Type B pancreatic cell (in vitro differentiated cells): ENCODE data around the gene CDC42EP4. TPM values are rescaled to one million over a fixed set of nuclear protein-coding genes. Genes with fewer than 3 reads are reported as not detected.

ENCODE experiments used
- DNase-seq: peaks from one replicate; pipeline ENCODE4 v3.0.0; 2021; ENCODE audit warnings: mixed read lengths; ENCODE audit not compliant: unreplicated experiment; ENCODE audit errors: extremely low spot score
- H3K27ac Mint-ChIP-seq: 2 replicates; pipeline ENCODE4 v1.8.0; 2021; ENCODE audit warnings: mild to moderate bottlenecking, mixed read lengths
- H3K27me3 Mint-ChIP-seq: 2 replicates; pipeline ENCODE4 v1.8.0; 2021; ENCODE audit warnings: mixed read lengths
- H3K36me3 Mint-ChIP-seq: 2 replicates; pipeline ENCODE4 v1.8.0; 2021; ENCODE audit warnings: mixed read lengths
- H3K4me1 Mint-ChIP-seq: one replicate; pipeline ENCODE4 v1.8.0; 2021; ENCODE audit warnings: mixed read lengths; ENCODE audit not compliant: unreplicated experiment
- H3K4me3 Mint-ChIP-seq: 2 replicates; pipeline ENCODE4 v1.8.0; 2021; ENCODE audit warnings: mild to moderate bottlenecking, mixed read lengths
- H3K9me3 Mint-ChIP-seq: 2 replicates; pipeline ENCODE4 v1.8.0; 2021; ENCODE audit warnings: mixed read lengths
- CTCF ChIP-seq: fragments of 200-600 bp; sonication (generic); conservative IDR thresholded peaks from 2 replicates; pipeline ENCODE4 v1.5.0; 2021; ENCODE audit warnings: antibody characterized with exemption, mild to moderate bottlenecking
- total RNA-seq: library from RNA; stranded (reverse); gene quantifications from 2 replicates; pipeline ENCODE4 v1.2.1, GENCODE V29; 2021; ENCODE audit warnings: low replicate concordance

CDC42EP4 gene
- total RNA-seq, 1 donor from 2014 or later = 78.8 TPM

- Mint-ChIP-seq H3K9me3 (no peaks in the 10 kb centered on the region), H3K27ac (no peak overlapping the region), H3K36me3 (no peaks in the 10 kb centered on the region), H3K27me3 (no peaks in the 10 kb centered on the region), H3K4me1 (peaks cover 24% of the 10 kb centered on the region), H3K4me3 (no peak overlapping the region)
- TF ChIP-seq CTCF = no peak
- no peak for DNase-seq
Observed at GRCh38 chr17:73351764-73352163, 40.0 kb upstream of the CDC42EP4 start.

- no peak for DNase-seq
- Mint-ChIP-seq H3K9me3 (no peaks in the 10 kb centered on the region), H3K36me3 (no peaks in the 10 kb centered on the region), H3K27ac (no peak overlapping the region), H3K4me3 (no peak overlapping the region), H3K27me3 (no peaks in the 10 kb centered on the region), H3K4me1 (peaks cover 32% of the 10 kb centered on the region)
- no peak for TF ChIP-seq CTCF
Observed at GRCh38 chr17:73350864-73351263, 39.1 kb upstream of the CDC42EP4 start.

GRCh38 chr17:73349647-73350046 lies 37.8 kb upstream of the CDC42EP4 start:
- no peak for TF ChIP-seq CTCF
- Mint-ChIP-seq H3K9me3 (no peaks in the 10 kb centered on the region), H3K4me1 (peaks cover 34% of the 10 kb centered on the region), H3K27me3 (no peaks in the 10 kb centered on the region), H3K27ac (peak overlapping the region; percentile 72), H3K4me3 (no peak overlapping the region), H3K36me3 (no peaks in the 10 kb centered on the region)
- no peak for DNase-seq

GRCh38 chr17:73349138-73349537 lies 37.3 kb upstream of the CDC42EP4 start:
- no peak for DNase-seq
- H3K4me1 Mint-ChIP-seq = peaks cover 37% of the 10 kb centered on the region
- H3K36me3 Mint-ChIP-seq = no peaks in the 10 kb centered on the region
- no peaks in the 10 kb centered on the region for H3K27me3 Mint-ChIP-seq
- TF ChIP-seq CTCF = no peak
- no peak overlapping the region for H3K4me3 Mint-ChIP-seq
- no peaks in the 10 kb centered on the region for H3K9me3 Mint-ChIP-seq
- peak overlapping the region; percentile 72 for H3K27ac Mint-ChIP-seq

- no peaks in the 10 kb centered on the region for H3K9me3 Mint-ChIP-seq
- no peaks in the 10 kb centered on the region for H3K27me3 Mint-ChIP-seq
- H3K4me1 Mint-ChIP-seq = peaks cover 41% of the 10 kb centered on the region
- no peaks in the 10 kb centered on the region for H3K36me3 Mint-ChIP-seq
- no peak for TF ChIP-seq CTCF
- no peak overlapping the region for H3K4me3 Mint-ChIP-seq
- H3K27ac Mint-ChIP-seq = peak overlapping the region; percentile 72
- DNase-seq = no peak
Observed at GRCh38 chr17:73348829-73349095, 37.0 kb upstream of the CDC42EP4 start.

GRCh38 chr17:73348018-73348828 lies 36.4 kb upstream of the CDC42EP4 start:
- H3K4me3 Mint-ChIP-seq = no peak overlapping the region
- H3K4me1 Mint-ChIP-seq = peaks cover 46% of the 10 kb centered on the region
- peak overlapping the region; percentile 39 for H3K27ac Mint-ChIP-seq
- no peak for DNase-seq
- TF ChIP-seq CTCF = no peak
- no peaks in the 10 kb centered on the region for H3K36me3 Mint-ChIP-seq
- no peaks in the 10 kb centered on the region for H3K9me3 Mint-ChIP-seq
- H3K27me3 Mint-ChIP-seq = no peaks in the 10 kb centered on the region
